ENCODE measurements around the gene ARF1. TPM values are rescaled to one million over a fixed set of nuclear protein-coding genes. Genes with fewer than 3 reads are reported as not detected.

The ARF1 gene
- total and polyA plus RNA-seq, 2 of the 8 experiments (the other 6 are each of a cell fraction or from before 2014, with no cell fraction given): 265 to 471 TPM

- Histone ChIP-seq H3K79me2 (ENCODE audit: control insufficient read depth in 1 of 2, insufficient read depth in 2 of 2, low read length in 2 of 2) (peaks cover 3 to 8% of the 10 kb centered on the region in 2 experiments; a peak in 2 of 4 replicates), H2BK15ac (ENCODE audit: low read length) (no peak overlapping the region), H3K23me2 (ENCODE audit: low read depth, low read length) (peaks cover 14% of the 10 kb centered on the region; the same call in 1 of the 2 replicates), H3K27ac (ENCODE audit: low read depth, low read length) (no peak overlapping the region), H3K18ac (ENCODE audit: extremely low read depth, low read length) (no peak overlapping the region), H3K4ac (replicated peaks; ENCODE audit: insufficient read length, low read depth, low read length) (no peak overlapping the region), H3K4me3 (ENCODE audit: extremely low read depth in 1 of 4, insufficient read depth in 2 of 4, low read depth in 3 of 4, low read length in 4 of 4) (no peak overlapping the region), H3K23ac (ENCODE audit: insufficient read length) (no peak overlapping the region), H2BK120ac (replicated peaks; ENCODE audit: low read depth, low read length) (no peak overlapping the region), H4K20me1 (replicated peaks in 1 of 2; ENCODE audit: control insufficient read depth in 1 of 2, insufficient read depth in 2 of 2, low read length in 2 of 2) (peaks cover 0 to 13% of the 10 kb centered on the region in 2 experiments), H3K4me1 (replicated peaks in 1 of 4; ENCODE audit: control insufficient read depth in 3 of 4, insufficient read depth in 4 of 4, low read length in 3 of 4) (peaks cover 0 to 7% (median 2%) of the 10 kb centered on the region in 4 experiments; a peak in 6 of 7 replicates), H3K4me2 (ENCODE audit: insufficient read depth in 1 of 2, low read depth in 2 of 2, low read length in 2 of 2) (no peak overlapping the region), H4K5ac (ENCODE audit: insufficient read length, low read depth, low read length) (no peak overlapping the region), H3K9me3 (ENCODE audit: insufficient read depth in 2 of 2, low read depth in 1 of 2, low read length in 1 of 2) (no peaks in the 10 kb centered on the region), H4K8ac (ENCODE audit: extremely low read depth, insufficient read depth, low read length) (no peak overlapping the region), H2AFZ (ENCODE audit: low read length) (no peak overlapping the region), H3K56ac (replicated peaks; ENCODE audit: insufficient read length, low read depth, low read length) (no peak overlapping the region), H2AK5ac (ENCODE audit: low read depth, low read length) (no peak overlapping the region), H2BK12ac (ENCODE audit: low read depth, low read length) (no peak overlapping the region), H3K9ac (replicated peaks in 1 of 4; ENCODE audit: extremely low read depth in 1 of 4, low read depth in 3 of 4, low read length in 3 of 4) (no peak overlapping the region), H4K91ac (replicated peaks; ENCODE audit: insufficient read length, low read length) (no peak overlapping the region), H3K36me3 (ENCODE audit: control insufficient read depth in 2 of 4, insufficient read depth in 4 of 4, low read length in 3 of 4) (peaks cover 3 to 16% (median 8%) of the 10 kb centered on the region in 4 experiments; a peak in 5 of 8 replicates), H3K79me1 (ENCODE audit: low read depth, low read length) (peaks cover 12% of the 10 kb centered on the region; the same call in 1 of the 2 replicates), H2BK5ac (ENCODE audit: low read depth, low read length) (no peak overlapping the region), H3K14ac (ENCODE audit: insufficient read length) (no peak overlapping the region), H3K27me3 (replicated peaks in 1 of 4; ENCODE audit: control insufficient read depth in 3 of 4, extremely low read depth in 1 of 4, insufficient read depth in 3 of 4, low read length in 3 of 4) (peaks cover 0 to 6% (median 5%) of the 10 kb centered on the region in 4 experiments; a peak in 2 of 7 replicates), H2BK20ac (ENCODE audit: low read length) (no peak overlapping the region)
- WGBS, 2 experiments (ENCODE audit: extremely low coverage in 1 of 2, insufficient coverage in 1 of 2, insufficient read length in 1 of 2, insufficient replicate concordance in 2 of 2, low coverage in 1 of 2, low lambda C conversion rate in 2 of 2, missing lambda C conversion rate in 1 of 2): 91% methylated on average over 9 of the region's 9 CpGs; no CpG with 5 or more reads in 1 of the 2 experiments
- no peak for FAIRE-seq
- TF ChIP-seq BACH1 (IDR thresholded peaks at IDR 0.05; ENCODE audit: low read length): no peak
- no peak for TF ChIP-seq NANOG (IDR thresholded peaks at IDR 0.05; ENCODE audit: insufficient read depth, low read depth, low read length, poor library complexity, severe bottlenecking)
- no peak for TF ChIP-seq NRF1 (IDR thresholded peaks at IDR 0.05; ENCODE audit: low read depth, low read length)
- TF ChIP-seq EZH2 (IDR thresholded peaks at IDR 0.05; ENCODE audit: low read depth, low read length, severe bottlenecking): no peak
- no peak for TF ChIP-seq TEAD4 (IDR thresholded peaks at IDR 0.05; ENCODE audit: low read depth, low read length)
- no peak for TF ChIP-seq CEBPB (IDR thresholded peaks at IDR 0.05; ENCODE audit: low read depth, low read length)
- TF ChIP-seq SIRT6 (IDR thresholded peaks at IDR 0.05; ENCODE audit: low read length): no peak
- no peak for TF ChIP-seq EGR1 (IDR thresholded peaks at IDR 0.05; ENCODE audit: borderline replicate concordance, low read depth, low read length)
- no peak for TF ChIP-seq RXRA (IDR thresholded peaks at IDR 0.05; ENCODE audit: insufficient read depth, low read depth, low read length)
- TF ChIP-seq RFX5 (IDR thresholded peaks at IDR 0.05; ENCODE audit: borderline replicate concordance, low read depth, low read length): no peak
- TF ChIP-seq YY1 (IDR thresholded peaks at IDR 0.05; ENCODE audit: low read depth, low read length): no peak
- no peak for TF ChIP-seq ASH2L (IDR thresholded peaks at IDR 0.05; ENCODE audit: low read length)
- no peak for TF ChIP-seq POLR2AphosphoS5 (IDR thresholded peaks at IDR 0.05; ENCODE audit: low read depth, low read length)
- no peak for DNase-seq (ENCODE audit: low read depth in 1 of 2, low spot score in 2 of 2)
- CTCF ChIA-PET (ENCODE audit: partially characterized antibody): interaction anchor here (0.9 to 1.8 kb wide), 5 partner anchors 15 to 365 kb away, joined by 3 to 8 read pairs (median 3); no protein-coding TSS in a partner anchor
- POLR2A ChIA-PET (ENCODE audit: partially characterized antibody): interaction anchor here (0.8 to 2.1 kb wide), 5 partner anchors 9 to 351 kb away, joined by 3 to 7 read pairs (median 4); a partner anchor contains a TSS
These were observed 24.2 kb downstream of the ARF1 start for GRCh38 chr1:228106800-228107054.
